Skin of body (tissue), 2 donors: ENCODE results near the gene DLX4. TPM values are rescaled to one million over a fixed set of nuclear protein-coding genes. Genes with fewer than 3 reads are reported as not detected.

Experiments used
- DNase-seq: peaks from one replicate; lab custom pipeline; 2025; lab: John Stamatoyannopoulos, UW
- total RNA-seq: library from RNA; depleted of rRNA; stranded (reverse); fragments of >200 nt; gene quantifications from one replicate; pipeline ENCODE4 v1.2.3, GENCODE V29; 2014

The DLX4 gene
- total RNA-seq, 1 donor from 2014 or later, result 2.3 TPM

DNA sequence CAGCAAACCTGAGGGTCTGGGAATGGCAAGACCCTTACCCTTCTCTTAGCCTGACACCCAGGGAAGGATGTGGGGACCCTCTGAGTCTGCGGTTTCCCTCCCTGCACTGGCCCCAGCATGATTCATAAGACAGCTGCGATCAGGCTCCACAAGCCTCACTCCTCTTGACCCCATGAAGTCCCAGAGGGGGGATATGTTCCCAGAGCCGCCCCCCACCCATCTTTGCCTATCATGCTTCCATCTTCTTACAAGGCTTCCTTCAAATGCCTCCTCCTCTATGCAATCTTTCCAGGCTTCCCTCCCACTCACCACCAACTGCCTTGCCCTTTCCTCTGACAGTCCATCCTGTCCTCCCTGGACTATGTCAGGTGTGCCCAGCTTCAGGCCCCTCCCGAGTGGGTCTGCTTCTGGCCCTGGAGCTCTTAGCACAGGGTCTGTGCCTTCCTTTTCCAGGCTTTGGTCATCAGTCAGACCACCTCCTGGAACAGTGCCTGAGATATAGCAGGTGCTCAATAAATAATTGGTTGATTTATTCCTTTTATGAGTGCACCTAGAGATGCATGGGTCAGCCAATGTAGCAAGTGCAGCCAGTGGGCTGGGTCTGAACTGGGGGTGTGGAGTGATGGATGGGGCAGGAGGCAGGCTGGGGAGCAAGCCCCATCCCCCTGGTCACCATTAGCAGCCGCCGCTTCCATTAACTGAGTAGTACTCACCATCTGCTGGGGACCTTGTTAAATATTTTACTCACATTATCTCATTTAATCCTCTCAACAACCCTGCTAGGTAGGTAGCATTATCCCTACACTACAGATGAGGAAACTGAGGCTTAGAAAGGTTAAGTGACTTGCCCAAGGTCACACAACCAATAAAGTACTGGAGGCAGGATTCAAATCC lies 17.7 kb downstream of the DLX4 start:
- DNase-seq, result no peak

DNA sequence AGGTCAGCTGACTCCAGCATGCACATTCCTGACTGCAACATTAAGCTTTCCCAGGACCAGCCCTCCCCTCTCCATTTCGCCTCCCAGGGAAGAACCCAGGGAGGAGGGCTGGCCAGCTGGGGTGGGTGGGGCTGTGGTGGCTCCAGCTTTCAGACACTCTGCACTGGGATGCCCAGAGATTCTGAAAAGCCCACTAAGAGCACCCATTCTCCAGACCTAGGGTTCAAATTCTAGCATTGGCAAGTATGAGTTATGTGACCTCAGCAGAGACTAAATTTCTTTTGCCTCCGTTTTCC lies 18.2 kb downstream of the DLX4 start:
- DNase-seq, result no peak

DNA sequence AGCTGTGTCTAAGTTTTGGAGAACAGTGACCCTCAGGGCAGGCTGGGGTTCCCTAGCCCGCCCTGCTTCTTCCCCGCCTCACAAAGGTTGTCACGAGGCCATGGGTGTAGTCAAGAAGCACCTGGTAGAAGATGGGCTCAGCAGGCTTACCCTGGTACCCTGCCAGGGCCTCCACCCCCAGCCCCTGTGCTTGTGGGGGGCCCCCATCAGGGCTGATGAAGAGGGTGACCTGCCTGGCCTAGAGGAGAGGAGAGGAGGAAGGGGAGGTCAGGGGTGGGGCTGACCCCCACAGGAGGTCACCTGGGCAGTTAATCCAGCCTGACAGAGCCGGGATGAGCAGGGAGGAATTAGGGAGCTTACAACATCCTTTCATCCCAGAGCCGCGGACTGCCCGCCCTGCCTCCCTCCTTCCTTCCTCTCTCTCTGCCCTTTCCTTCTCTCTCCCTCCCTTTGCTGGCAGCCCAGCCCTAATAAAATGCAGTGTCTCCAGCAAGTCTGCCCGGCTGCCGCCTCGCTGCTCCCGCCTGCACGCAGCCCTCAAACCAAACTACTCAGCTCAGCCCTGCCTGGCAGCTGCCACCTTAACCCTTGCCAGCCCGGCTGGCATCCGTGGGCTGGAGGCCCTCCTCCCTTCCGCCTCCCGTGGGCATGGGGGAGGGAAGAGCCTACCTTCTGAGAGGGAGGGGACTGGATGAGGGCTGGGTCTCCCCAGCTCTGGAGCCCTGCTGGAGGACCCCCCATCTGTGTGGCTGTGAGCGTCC lies 18.9 kb downstream of the DLX4 start:
- DNase-seq, result no peak

DNA sequence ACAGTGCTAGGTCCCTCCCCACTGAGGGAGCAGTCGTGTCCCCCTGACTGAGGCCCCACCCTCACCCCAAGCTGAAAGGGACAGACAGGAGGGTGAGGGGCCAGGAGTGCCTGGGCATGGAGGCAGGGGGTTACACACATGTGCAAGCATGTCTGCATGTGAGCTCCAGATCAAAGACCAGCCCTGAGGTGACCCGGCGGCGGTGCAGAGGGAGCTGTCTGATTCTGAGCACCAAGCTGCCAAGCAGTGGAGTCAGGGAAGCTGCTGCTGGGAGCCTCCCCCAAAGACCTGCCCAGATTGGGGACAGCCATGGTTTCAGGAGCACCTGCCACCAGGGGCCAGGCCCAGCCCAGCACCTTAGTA lies 20.5 kb downstream of the DLX4 start:
- no peak for DNase-seq

DNA sequence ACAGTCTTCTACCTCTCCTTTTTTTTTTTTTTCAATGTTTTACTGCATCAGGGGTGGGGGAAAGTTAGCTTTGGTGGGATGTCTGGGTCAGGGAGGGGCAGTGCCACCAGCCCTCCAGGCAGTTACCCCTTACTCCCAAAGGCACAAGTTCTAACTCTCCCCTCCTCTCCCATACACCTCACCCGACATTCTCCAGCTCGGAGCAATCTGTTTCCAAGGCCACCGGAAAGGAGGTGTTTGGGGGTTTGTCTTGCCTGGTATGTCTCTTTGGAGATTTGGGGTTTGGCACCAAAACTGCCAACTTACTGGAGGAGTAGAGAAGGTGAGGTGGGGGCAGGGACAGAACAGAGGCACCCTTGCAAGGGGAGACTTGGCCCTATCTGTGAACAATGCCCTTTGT lies 21.3 kb downstream of the DLX4 start:
- DNase-seq, result no peak

DNA sequence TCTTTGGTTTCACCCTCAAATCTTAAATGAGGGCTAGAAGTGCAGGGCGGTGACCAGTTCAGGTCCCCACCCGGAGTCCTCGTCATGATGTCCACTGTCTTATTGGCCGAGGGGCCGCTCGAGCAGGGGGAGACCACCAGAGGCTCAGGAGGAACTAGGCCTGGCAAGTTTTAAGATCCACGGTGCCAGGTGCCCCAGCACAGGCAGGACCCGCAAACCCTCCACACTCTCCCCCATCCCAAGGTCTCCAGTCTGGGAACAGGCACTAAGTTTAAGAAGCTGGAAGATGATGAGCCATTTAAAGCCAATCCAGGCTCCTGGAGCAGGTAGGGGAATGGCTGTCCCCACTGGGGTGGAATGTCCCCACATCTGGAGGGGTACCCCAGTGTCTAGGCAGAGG lies 21.9 kb downstream of the DLX4 start:
- no peak for DNase-seq

DNA sequence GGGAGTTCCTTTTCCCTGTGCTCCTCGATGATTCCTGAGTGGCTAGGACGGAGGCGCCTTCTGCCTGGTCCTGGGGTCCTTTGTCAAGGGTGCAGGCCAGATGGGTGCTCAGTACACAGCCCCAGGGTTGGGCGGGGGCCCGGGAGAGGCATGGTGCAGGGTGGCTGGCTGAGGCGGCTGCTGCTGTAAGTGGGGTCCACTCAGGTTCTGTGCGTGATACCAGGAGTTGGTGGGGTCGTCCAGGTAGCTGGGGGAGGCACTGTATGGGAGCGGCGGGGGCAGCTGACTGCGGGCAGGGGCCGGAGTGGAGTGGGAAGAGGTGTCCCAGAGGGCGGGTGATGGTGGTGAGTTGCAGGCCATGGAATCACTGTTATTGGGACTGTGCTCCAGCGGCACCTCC lies 22.4 kb downstream of the DLX4 start:
- DNase-seq, result no peak

DNA sequence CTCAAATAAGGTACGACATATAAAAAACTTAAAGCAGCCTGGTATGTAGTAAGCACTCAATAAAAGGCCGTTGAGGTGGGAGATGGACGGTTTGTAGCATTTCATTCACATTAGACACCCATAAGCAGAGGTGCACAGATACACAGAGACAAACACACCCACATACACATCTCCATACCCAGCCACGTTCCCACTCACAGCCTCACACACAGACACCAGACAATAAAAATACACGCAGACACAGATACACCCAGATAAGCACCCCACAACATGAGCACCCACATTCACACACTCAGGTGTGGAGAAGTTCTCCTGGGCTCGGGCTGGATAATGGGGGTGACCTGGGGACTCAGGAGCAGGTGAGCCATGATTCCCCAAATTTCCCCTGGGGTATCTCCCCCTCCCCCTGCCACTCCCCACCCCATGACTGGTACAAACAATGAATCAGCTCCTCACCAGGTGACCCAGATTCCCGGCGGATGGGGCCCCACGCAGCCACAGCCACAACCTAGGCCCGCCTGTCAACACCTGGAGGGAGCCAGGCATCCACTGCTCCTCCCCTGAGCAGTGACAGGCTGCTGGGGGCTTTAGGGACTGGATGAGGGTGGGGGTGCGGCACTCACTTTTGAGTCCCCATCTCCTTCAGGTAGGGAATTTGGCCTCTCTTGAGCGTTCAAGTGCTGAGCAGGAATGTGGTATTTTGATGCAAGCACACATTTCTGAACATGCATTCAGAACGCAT lies 23.4 kb downstream of the DLX4 start:
- no peak for DNase-seq

DNA sequence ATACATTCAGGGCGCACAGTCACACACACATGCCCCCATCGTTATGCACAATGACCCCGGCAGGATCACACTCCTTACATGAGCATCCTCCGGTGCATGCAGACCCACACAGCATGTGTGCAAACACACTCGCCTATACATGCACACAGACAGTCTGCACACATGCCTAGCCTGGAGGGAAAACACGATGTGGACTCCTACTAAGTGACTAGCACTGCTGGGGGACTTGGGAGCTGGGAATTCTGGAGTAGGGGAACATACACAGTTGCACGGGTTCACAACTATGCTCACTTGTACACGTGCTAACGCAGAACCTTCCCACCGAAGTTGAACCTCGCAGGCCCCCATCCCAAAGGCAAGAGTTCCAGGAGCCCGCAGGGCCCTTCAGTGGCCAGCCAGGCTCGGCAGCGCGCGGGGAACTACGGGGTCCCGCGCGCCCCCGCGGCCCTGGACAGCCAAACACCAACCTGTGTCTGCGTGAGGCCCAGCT lies 24.0 kb downstream of the DLX4 start:
- DNase-seq, result no peak

DNA sequence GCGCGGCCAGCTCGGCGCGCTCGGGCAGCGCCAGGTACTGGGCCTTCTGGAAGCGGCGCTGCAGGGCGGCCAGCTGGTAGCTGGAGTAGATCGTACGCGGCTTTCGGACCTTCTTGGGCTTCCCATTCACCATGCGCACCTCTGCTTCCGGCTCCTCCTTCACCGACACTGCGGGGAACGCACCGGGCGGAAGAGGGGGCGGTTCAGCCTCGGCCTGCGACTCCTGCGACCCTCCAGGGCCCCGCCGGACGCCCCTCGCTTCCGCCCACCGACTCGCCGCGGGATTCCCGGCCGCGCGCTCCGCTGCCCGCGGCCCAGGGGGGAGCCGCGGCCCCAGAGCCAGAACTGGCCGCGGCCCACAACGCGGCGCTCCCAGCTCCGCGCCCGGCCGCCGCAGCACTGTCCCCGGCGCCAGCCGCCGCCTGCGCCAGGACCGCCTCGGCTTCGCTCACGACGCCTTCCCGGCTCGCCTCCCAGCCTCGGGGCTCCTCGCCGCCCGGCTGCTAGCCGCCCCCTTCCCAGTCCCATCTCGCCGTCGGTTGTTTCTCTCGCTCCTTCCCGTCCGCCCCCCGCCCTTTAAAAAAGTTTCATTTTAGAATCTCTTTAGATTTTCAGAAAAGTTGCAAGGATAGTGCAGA lies 24.6 kb downstream of the DLX4 start:
- no peak for DNase-seq

DNA sequence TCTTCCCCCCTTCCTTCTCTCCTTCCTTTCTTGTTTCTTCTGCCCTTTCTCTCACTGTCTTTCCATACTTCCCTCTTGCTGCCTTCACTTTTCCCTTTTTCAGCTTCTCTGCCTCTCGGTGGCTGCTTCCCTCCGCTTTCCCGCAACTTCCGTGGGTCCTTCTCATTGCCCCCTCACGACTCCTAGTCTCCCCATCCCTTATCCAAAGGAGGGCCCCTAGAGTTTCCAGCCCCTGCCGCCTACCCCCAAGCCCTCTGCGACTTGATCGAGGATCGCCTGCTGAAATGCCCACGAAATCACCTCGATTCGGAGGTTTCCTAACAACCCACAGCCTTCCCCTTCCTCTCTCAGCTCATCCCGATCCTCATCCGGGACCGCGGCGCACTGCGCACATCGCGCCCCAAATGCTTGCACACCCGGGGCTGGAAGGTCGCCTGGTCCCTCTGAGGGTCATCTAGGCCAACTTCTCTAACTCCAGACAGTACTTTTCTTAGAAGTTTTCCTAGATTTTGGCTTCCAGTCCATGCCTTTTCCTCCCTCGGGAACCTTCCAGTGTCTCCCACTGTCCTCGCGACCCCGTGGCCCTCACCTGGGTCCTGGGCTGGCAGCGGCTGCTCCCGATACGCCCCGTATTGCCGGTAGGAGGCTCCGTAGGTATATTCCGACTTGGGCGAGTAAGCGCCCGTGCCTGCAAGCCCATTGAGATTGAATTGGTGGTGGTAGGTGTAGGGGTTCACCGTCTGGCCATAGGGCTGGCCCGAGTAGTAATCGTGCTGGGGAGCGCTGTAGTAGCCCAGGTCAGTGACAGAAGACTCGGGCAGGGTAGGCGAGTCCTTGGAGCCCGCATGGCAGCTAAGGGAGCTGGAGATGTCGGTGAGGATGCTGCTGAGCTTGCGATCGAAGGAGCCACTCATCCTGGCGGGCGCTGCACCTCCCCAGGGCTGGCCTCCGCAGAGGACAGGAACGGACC lies 25.4 kb downstream of the DLX4 start:
- no peak for DNase-seq

DNA sequence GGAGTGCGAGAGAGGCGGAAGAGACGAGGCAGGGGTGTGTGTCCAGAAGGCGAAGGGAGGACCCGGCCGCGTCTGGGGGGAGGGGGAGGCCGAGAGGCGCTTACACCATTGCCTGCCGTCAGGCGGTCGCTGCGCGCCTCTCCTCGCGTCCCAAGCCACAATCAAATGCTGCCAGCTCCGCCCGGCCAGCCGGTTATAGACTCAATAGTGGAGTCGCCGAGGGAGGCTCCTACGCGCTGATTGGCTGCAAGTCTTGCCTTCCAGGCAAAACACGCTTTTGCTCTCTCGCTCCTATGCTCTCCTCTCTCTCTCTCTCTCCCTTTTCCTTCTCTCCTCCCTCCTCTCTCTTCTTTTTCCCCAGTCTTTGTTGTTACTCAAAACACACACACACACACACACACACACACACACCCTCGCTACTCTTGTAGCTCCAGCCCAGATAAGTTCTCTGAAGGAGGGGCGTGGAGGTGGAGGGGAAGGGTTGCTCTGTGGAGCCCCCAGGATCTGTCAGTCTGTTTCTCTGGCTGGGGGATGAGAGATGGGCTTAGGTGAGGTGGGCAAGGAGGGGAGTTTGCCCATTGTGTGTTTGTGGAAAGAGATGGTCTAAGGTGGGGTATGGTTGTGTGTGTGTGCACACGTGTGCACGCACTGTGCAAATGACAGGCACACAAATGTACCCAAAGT lies 26.2 kb downstream of the DLX4 start, which contains the start of gene DLX3:
Gene DLX3 (minus strand): TSS at position 170 of the 684 bp plus-strand sequence. CDS start 226 bp downstream, outside the sequence.
- DNase-seq, result peak; percentile 31

DNA sequence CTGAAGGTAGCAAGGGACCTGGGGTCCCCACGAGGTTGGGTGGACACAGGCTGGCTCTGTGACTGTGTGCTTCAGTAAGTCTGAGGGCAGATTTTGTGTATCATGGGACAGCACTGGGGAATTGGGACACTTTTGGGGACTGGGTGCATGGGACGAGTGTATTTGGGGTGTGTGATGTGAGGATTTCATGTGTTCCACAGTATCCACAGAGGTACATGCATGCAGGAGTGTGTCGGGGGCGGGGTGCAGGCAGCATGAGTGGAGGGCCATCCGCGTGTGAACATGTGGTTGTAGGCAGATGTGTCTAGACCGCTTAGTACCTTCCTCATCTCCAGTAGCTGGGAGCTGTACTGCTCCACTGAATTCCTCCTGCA lies 27.1 kb downstream of the DLX4 start:
- no peak for DNase-seq

DNA sequence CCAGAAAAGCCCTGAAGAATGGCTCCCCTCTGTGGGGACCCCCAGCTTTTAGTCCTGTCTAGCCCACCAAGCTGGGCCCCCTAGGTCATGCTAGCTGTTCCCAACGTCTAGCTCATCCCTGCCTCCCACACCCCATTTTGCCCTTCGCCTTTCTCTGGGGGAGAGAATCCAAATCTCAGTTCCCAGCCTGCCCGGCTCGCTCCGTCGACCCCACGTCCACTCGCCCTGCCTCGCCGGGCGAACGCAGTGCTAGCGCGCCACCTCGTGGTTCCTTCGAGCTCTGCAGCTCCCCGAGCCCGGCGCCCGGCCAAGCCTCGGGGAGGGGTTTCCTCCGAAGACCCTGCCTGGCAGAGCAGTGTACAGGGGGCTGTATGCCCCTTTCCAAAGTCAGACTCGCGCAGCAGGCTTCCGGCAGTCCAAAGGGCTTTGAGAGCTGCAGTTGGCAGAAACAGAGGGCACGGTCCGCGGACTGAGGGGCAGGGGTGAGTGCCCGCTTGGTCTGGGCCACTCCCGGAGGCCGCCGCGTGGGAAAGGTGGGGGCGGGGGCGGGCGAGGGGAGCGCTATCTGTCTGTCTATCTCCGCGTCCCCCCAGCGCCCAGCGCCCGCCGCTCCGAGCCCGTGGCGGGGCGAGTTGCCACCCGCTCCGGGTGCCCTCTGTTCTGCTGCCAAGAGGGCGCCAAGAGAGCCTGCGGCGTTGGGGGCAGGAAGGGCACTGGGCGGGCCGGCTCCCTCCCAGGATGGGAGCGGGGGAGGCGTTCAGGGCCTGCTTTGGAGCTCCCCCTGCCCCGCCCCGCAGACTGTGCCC lies 27.7 kb downstream of the DLX4 start:
- DNase-seq, result no peak

DNA sequence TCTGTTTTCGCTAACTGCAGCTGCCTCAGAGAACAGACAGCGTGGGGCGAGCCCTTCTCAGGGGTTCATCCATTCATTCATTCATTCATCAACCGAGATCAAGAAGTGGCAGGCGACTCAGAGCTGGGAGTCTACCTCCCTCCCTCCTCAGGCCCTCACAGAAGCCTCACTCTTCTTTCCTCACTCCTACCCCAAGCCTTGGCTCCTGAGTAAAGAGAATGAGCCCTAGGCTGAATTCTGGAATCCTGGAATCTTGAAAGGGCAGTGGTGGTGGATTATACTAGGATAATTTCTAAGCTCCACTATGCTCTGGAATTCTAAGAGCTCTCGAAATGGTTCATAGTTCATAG lies 28.3 kb downstream of the DLX4 start:
- no peak for DNase-seq

DNA sequence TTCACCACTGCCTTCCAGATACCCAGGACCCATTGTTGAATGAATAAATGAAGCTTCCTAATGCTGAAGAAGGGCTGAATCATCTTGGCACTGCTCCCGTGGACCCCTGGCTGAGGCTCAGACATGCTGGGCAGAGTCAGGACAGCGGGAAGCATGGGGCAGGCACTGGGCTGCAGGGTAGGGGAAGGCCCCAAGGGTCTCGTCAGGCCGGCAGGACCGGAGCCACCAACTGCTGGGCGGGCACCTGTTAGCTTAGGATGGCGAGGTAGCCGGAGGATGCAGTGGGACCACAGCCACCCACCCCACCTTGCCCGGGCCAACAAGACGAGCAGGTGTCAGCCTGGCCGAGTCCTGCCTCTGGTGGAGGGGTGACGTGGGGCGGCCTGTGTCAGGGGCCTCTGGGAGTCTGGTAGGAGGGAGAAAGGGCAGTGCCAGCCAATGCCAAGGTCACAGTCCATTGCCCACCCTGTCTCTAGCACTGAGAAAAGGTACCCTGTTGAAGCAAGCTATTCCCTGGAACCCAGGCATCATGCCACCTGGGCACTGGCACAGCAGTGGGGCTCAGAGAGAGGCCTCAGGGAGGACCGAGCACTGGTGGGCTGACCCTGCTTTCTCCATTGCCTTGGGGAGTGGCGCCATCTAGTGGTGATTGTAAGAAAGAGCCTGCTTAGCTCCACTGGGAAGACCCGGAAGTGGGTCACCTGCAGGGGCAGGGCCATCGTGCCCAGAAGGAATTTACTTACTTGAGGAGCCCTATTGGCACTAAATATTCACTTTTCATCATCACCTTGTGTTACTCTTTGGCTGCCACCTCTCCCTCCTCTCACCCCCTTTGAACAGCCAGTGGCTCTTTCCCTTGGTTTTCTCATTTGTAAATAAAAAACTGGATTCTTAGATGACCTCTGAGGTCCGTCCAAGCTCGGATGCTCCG lies 29.0 kb downstream of the DLX4 start:
- peak; percentile 72 for DNase-seq

DNA sequence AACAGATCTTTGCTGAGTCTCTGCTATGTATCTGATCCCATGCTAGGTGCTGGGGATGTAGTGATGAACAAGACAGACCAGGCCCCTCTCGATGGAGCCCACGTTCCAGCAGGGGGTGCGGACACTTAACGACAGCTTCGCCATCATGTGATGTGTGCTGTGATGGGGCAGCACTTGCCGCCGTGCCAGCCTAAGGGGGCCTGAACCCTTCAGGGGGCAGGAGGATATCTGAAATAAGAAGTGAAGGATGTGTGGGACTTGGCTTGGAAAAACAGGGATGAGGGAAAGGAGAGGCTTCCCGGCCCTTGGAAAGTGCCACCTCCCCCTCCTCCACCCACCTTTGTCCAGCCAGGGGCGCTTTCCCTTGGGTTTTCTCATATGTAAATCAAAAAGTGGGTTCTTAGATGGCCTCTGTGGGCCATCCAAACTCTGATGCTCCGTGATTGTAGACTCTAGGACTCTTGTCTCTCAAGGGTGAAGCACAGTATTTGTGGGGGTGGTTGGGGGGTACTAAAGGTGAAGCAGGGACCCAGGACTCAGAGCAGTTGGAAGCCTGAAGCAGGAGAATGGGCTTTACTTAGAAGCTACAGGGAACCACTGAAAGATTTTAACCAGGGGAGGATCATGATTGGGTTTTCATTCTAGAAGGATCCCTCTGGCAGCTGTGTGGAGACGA lies 30.0 kb downstream of the DLX4 start:
- DNase-seq, result no peak
